ENCODE data around the gene PTOV1.

GRCh38 chr19:49907745-49908446 is 56.9 kb downstream of the PTOV1 start:
- TF ChIP-seq CTCF (IDR thresholded peaks at IDR 0.05; ENCODE audit: low read depth, low read length) (no peak), EZH2phosphoT487 (IDR thresholded peaks at IDR 0.05; ENCODE audit: low read depth) (no peak)

Data from OCI-LY3 (cell line).